Endodermal cell (in vitro differentiated cells): Measurements from ENCODE around the gene ATP11B. TPM values are rescaled to one million over a fixed set of nuclear protein-coding genes. Genes with fewer than 3 reads are reported as not detected.

Experiments used
- DNase-seq: peaks from one replicate; pipeline ENCODE4 v3.0.0-alpha.2; 2017
- H3K27ac ChIP-seq: 2 replicates; pipeline ENCODE4 v1.5.1; 2013; ENCODE audit warnings: mild to moderate bottlenecking, low read depth, low read length, moderate library complexity
- H3K27me3 ChIP-seq: 2 replicates; pipeline ENCODE4 v1.6.1; 2013; ENCODE audit warnings: mild to moderate bottlenecking, low read length, moderate library complexity; ENCODE audit not compliant: insufficient read depth, control insufficient read depth, poor library complexity, severe bottlenecking
- H3K36me3 ChIP-seq: 2 replicates; pipeline ENCODE4 v1.7.0; 2013; ENCODE audit warnings: mild to moderate bottlenecking, low read length, moderate library complexity; ENCODE audit not compliant: control insufficient read depth, insufficient read depth
- H3K4me1 ChIP-seq: one replicate; pipeline ENCODE4 v1.7.0; 2013; ENCODE audit warnings: low read length; ENCODE audit not compliant: control insufficient read depth, insufficient read depth
- H3K4me3 ChIP-seq: 2 replicates; pipeline ENCODE4 v1.5.1; 2013; ENCODE audit warnings: mild to moderate bottlenecking, low read length, moderate library complexity
- H3K9ac ChIP-seq: 2 replicates; pipeline ENCODE4 v1.6.1; 2013; ENCODE audit warnings: mild to moderate bottlenecking, low read length, moderate library complexity; ENCODE audit not compliant: poor library complexity, severe bottlenecking; ENCODE audit errors: extremely low read depth
- H3K9me3 ChIP-seq: 2 replicates; pipeline ENCODE4 v1.6.1; 2013; ENCODE audit warnings: mild to moderate bottlenecking, low read length, moderate library complexity; ENCODE audit not compliant: control insufficient read depth
- H3K27ac Mint-ChIP-seq: 2 replicates; pipeline ENCODE4 v1.8.0; 2020; ENCODE audit warnings: mixed read lengths
- H3K27me3 Mint-ChIP-seq: 2 replicates; pipeline ENCODE4 v1.8.0; 2021; ENCODE audit warnings: mild to moderate bottlenecking, mixed read lengths; ENCODE audit not compliant: insufficient read depth
- H3K36me3 Mint-ChIP-seq: 2 replicates; pipeline ENCODE4 v1.8.0; 2020; ENCODE audit warnings: low read depth, mixed read lengths
- H3K4me1 Mint-ChIP-seq: 2 replicates; pipeline ENCODE4 v1.8.0; 2020; ENCODE audit warnings: mixed read lengths
- H3K4me3 Mint-ChIP-seq: 2 replicates; pipeline ENCODE4 v1.8.0; 2020; ENCODE audit warnings: mild to moderate bottlenecking, moderate library complexity, mixed read lengths
- H3K9me3 Mint-ChIP-seq: 2 replicates; pipeline ENCODE4 v1.8.0; 2020; ENCODE audit warnings: mild to moderate bottlenecking, mixed read lengths
- WGBS, 2 experiments: methylation state at CpG; one replicate each; pipeline versions ENCODE4 v1.1.5 to v1.1.7; 2013; ENCODE audit warnings: missing lambda C conversion rate in 2 of 2, mixed read lengths in 1 of 2; ENCODE audit not compliant: insufficient coverage in 1 of 2, insufficient read length in 1 of 2; 5-methylcytosine and 5-hydroxymethylcytosine counted together
- total RNA-seq, 2 donors: library from RNA; stranded (reverse); fragmentation: NEBNext Ultra II Directional in 1 of 2; extraction: Animal tissue kit (Norgen Biotek cat#: 25700) in 1 of 2; gene quantifications; 2 replicates in 1 of 2; 3 replicates in 1 of 2; pipeline ENCODE4 v1.2.1, GENCODE V29; 2021
- TF ChIP-seq, protein P1 (sequence below): fragments of 200-600 bp; sonication (generic); conservative IDR thresholded peaks from 2 replicates; pipeline ENCODE4 v1.5.0; 2021; ENCODE audit warnings: antibody characterized with exemption, mild to moderate bottlenecking

Gene ATP11B
- total RNA-seq, 2 donors from 2014 or later = 23.6 to 27.8 TPM

DNA sequence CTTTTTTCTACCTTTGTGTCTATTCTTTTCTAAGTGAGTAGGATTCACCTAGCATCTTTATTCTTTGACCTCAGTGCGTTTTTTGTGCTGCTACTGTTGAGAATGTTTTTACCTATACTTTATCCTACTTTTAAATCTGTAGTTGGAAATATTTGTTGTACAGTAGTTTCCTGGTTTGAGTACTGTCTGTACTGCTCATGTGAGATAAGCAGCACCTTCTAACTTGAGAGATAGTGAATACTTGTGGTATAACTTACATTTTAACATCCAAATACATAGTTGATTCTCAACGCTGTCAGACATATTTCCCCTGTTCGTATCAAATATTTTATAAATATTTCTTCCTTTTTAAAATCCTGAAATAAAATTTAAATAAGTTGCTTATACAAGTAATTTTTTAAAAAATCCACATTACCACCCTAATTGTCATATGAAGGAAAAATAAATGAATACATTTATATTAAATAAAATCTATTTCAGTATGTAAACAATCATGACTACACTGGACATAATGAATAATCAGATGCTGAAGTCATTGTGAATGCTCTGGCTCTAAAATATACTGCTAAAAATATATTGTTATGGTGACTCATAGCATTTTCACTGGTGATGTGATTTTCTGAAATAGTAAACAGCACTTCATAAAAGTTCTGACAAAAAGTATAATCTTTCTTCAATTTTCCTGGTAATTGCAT, 17.4 kb downstream of the ATP11B start:
- H3K27me3 ChIP-seq = no peaks in the 10 kb centered on the region
- H3K4me1 ChIP-seq = peaks cover 2% of the 10 kb centered on the region
- 91% methylated on average over 3 of the region's 3 CpGs; no CpG with 5 or more reads in 1 of the 2 experiments for WGBS, 2 experiments
- peaks cover 14% of the 10 kb centered on the region for H3K4me1 Mint-ChIP-seq
- H3K9ac ChIP-seq = no peak overlapping the region
- H3K4me3 Mint-ChIP-seq = no peak overlapping the region
- TF ChIP-seq, protein P1, sequence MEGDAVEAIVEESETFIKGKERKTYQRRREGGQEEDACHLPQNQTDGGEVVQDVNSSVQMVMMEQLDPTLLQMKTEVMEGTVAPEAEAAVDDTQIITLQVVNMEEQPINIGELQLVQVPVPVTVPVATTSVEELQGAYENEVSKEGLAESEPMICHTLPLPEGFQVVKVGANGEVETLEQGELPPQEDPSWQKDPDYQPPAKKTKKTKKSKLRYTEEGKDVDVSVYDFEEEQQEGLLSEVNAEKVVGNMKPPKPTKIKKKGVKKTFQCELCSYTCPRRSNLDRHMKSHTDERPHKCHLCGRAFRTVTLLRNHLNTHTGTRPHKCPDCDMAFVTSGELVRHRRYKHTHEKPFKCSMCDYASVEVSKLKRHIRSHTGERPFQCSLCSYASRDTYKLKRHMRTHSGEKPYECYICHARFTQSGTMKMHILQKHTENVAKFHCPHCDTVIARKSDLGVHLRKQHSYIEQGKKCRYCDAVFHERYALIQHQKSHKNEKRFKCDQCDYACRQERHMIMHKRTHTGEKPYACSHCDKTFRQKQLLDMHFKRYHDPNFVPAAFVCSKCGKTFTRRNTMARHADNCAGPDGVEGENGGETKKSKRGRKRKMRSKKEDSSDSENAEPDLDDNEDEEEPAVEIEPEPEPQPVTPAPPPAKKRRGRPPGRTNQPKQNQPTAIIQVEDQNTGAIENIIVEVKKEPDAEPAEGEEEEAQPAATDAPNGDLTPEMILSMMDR = no peak
- no peaks in the 10 kb centered on the region for H3K9me3 ChIP-seq
- no peak overlapping the region for H3K27ac ChIP-seq
- no peaks in the 10 kb centered on the region for H3K9me3 Mint-ChIP-seq
- H3K27me3 Mint-ChIP-seq = peaks cover 2% of the 10 kb centered on the region
- H3K27ac Mint-ChIP-seq = no peak overlapping the region
- no peak overlapping the region for H3K4me3 ChIP-seq
- no peak for DNase-seq
- no peaks in the 10 kb centered on the region for H3K36me3 Mint-ChIP-seq
- H3K36me3 ChIP-seq = no peaks in the 10 kb centered on the region

- Histone ChIP-seq H3K27me3 (no peaks in the 10 kb centered on the region), H3K36me3 (no peaks in the 10 kb centered on the region), H3K9ac (no peak overlapping the region), H3K27ac (no peak overlapping the region), H3K4me1 (peaks cover 2% of the 10 kb centered on the region), H3K4me3 (no peak overlapping the region), H3K9me3 (no peaks in the 10 kb centered on the region)
- Mint-ChIP-seq H3K4me1 (peaks cover 19% of the 10 kb centered on the region), H3K9me3 (no peaks in the 10 kb centered on the region), H3K4me3 (no peak overlapping the region), H3K36me3 (no peaks in the 10 kb centered on the region), H3K27ac (no peak overlapping the region), H3K27me3 (peaks cover 2% of the 10 kb centered on the region)
- TF ChIP-seq, protein P1 = no peak
- no peak for DNase-seq
- WGBS, 2 experiments = 100% methylated on average over 1 of the region's 1 CpG
Observed at GRCh38 chr3:182811269-182811596, 17.9 kb downstream of the ATP11B start.

- WGBS, 2 experiments = 88% methylated on average over 1 of the region's 1 CpG; no CpG with 5 or more reads in 1 of the 2 experiments
- no peak overlapping the region for H3K4me3 Mint-ChIP-seq
- H3K36me3 Mint-ChIP-seq = no peaks in the 10 kb centered on the region
- H3K4me3 ChIP-seq = no peak overlapping the region
- H3K9me3 Mint-ChIP-seq = no peaks in the 10 kb centered on the region
- no peak for DNase-seq
- H3K4me1 ChIP-seq = no peaks in the 10 kb centered on the region
- no peaks in the 10 kb centered on the region for H3K9me3 ChIP-seq
- TF ChIP-seq, protein P1 = no peak
- H3K27me3 Mint-ChIP-seq = peaks cover 2% of the 10 kb centered on the region
- no peak overlapping the region for H3K27ac ChIP-seq
- no peak overlapping the region for H3K27ac Mint-ChIP-seq
- H3K9ac ChIP-seq = no peak overlapping the region
- H3K36me3 ChIP-seq = no peaks in the 10 kb centered on the region
- no peaks in the 10 kb centered on the region for H3K27me3 ChIP-seq
- H3K4me1 Mint-ChIP-seq = peaks cover 18% of the 10 kb centered on the region
Observed at GRCh38 chr3:182812123-182812522, 18.8 kb downstream of the ATP11B start.
